ENCODE data around the gene AP3M1. TPM values are rescaled to one million over a fixed set of nuclear protein-coding genes. Genes with fewer than 3 reads are reported as not detected.

Gene AP3M1
- total RNA-seq, 1 experiment from 2014 or later, result 52.6 TPM

GRCh38 chr10:74111799-74112198, 38.8 kb downstream of the AP3M1 start:
- Mint-ChIP-seq H3K9me3 (ENCODE audit: low read depth, unreplicated experiment) (no peaks in the 10 kb centered on the region), H3K36me3 (ENCODE audit: insufficient read depth, unreplicated experiment) (peaks cover 93% of the 10 kb centered on the region), H3K4me3 (ENCODE audit: low read depth, unreplicated experiment) (no peak overlapping the region), H3K27me3 (ENCODE audit: unreplicated experiment) (no peaks in the 10 kb centered on the region), H3K27ac (ENCODE audit: unreplicated experiment) (no peak overlapping the region), H3K4me1 (ENCODE audit: low read depth, unreplicated experiment) (no peaks in the 10 kb centered on the region)
- no peak for DNase-seq
- CTCF ChIA-PET, result interaction anchor here (1.0 kb wide), 1 partner anchor 102 kb away, joined by 3 read pairs; no protein-coding TSS in a partner anchor
- BruUV-seq (replicated peaks), result no TSS peak
- intact Hi-C loops (cut with micrococcal nuclease; ENCODE audit: unreplicated experiment), result no loop called here
- TF ChIP-seq, protein P1, sequence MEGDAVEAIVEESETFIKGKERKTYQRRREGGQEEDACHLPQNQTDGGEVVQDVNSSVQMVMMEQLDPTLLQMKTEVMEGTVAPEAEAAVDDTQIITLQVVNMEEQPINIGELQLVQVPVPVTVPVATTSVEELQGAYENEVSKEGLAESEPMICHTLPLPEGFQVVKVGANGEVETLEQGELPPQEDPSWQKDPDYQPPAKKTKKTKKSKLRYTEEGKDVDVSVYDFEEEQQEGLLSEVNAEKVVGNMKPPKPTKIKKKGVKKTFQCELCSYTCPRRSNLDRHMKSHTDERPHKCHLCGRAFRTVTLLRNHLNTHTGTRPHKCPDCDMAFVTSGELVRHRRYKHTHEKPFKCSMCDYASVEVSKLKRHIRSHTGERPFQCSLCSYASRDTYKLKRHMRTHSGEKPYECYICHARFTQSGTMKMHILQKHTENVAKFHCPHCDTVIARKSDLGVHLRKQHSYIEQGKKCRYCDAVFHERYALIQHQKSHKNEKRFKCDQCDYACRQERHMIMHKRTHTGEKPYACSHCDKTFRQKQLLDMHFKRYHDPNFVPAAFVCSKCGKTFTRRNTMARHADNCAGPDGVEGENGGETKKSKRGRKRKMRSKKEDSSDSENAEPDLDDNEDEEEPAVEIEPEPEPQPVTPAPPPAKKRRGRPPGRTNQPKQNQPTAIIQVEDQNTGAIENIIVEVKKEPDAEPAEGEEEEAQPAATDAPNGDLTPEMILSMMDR (IDR thresholded peaks at IDR 0.05; ENCODE audit: unreplicated experiment), result no peak

- intact Hi-C loops (cut with micrococcal nuclease; ENCODE audit: unreplicated experiment), result no loop called here
- no peaks in the 10 kb centered on the region for H3K9me3 Mint-ChIP-seq (ENCODE audit: low read depth, unreplicated experiment)
- BruUV-seq (replicated peaks), result no TSS peak
- H3K27ac Mint-ChIP-seq (ENCODE audit: unreplicated experiment), result no peak overlapping the region
- H3K27me3 Mint-ChIP-seq (ENCODE audit: unreplicated experiment), result no peaks in the 10 kb centered on the region
- H3K36me3 Mint-ChIP-seq (ENCODE audit: insufficient read depth, unreplicated experiment), result peaks cover 92% of the 10 kb centered on the region
- TF ChIP-seq, protein P1 (IDR thresholded peaks at IDR 0.05; ENCODE audit: unreplicated experiment), result no peak
- CTCF ChIA-PET, result no interaction called here
- H3K4me3 Mint-ChIP-seq (ENCODE audit: low read depth, unreplicated experiment), result no peak overlapping the region
- no peak for DNase-seq
- no peaks in the 10 kb centered on the region for H3K4me1 Mint-ChIP-seq (ENCODE audit: low read depth, unreplicated experiment)
These were observed 40.5 kb downstream of the AP3M1 start for GRCh38 chr10:74110120-74110519.

DNA sequence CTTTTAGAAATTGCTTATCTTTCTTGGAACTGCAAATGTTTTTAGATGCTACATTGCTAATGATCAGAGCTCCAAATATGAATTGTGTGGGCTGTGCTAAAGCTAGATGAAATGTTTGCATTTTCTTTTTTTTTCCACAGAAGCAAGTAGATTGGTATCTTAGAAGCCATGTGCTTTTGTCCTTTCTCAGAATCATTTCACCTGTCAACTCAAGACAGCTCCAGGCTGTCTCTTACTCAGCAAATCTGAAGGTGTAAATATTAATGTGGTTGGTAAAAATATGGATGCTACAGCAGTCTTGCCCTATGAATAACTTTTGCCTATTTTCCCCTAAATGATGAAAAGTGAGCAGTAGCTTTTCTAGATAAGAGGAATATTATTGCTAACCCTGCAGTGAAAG, 41.2 kb downstream of the AP3M1 start:
- Mint-ChIP-seq H3K27me3 (ENCODE audit: unreplicated experiment) (no peaks in the 10 kb centered on the region), H3K4me1 (ENCODE audit: low read depth, unreplicated experiment) (no peaks in the 10 kb centered on the region), H3K9me3 (ENCODE audit: low read depth, unreplicated experiment) (no peaks in the 10 kb centered on the region), H3K27ac (ENCODE audit: unreplicated experiment) (no peak overlapping the region), H3K36me3 (ENCODE audit: insufficient read depth, unreplicated experiment) (peaks cover 94% of the 10 kb centered on the region), H3K4me3 (ENCODE audit: low read depth, unreplicated experiment) (no peak overlapping the region)
- BruUV-seq (replicated peaks), result no TSS peak
- TF ChIP-seq, protein P1 (IDR thresholded peaks at IDR 0.05; ENCODE audit: unreplicated experiment), result no peak
- CTCF ChIA-PET, result interaction anchor here (0.5 kb wide), 1 partner anchor 57 kb away, joined by 4 read pairs; no protein-coding TSS in a partner anchor
- intact Hi-C loops (cut with micrococcal nuclease; ENCODE audit: unreplicated experiment), result no loop called here
- no peak for DNase-seq

- H3K4me3 Mint-ChIP-seq (ENCODE audit: low read depth, unreplicated experiment), result no peak overlapping the region
- no peaks in the 10 kb centered on the region for H3K9me3 Mint-ChIP-seq (ENCODE audit: low read depth, unreplicated experiment)
- peaks cover 97% of the 10 kb centered on the region for H3K36me3 Mint-ChIP-seq (ENCODE audit: insufficient read depth, unreplicated experiment)
- no TSS peak for BruUV-seq (replicated peaks)
- TF ChIP-seq, protein P1 (IDR thresholded peaks at IDR 0.05; ENCODE audit: unreplicated experiment), result no peak
- CTCF ChIA-PET, result no interaction called here
- intact Hi-C loops (cut with micrococcal nuclease; ENCODE audit: unreplicated experiment), result no loop called here
- peak overlapping the region; percentile 0 for H3K27ac Mint-ChIP-seq (ENCODE audit: unreplicated experiment)
- no peak for DNase-seq
- no peaks in the 10 kb centered on the region for H3K4me1 Mint-ChIP-seq (ENCODE audit: low read depth, unreplicated experiment)
- H3K27me3 Mint-ChIP-seq (ENCODE audit: unreplicated experiment), result no peaks in the 10 kb centered on the region
These were observed 43.2 kb downstream of the AP3M1 start for GRCh38 chr10:74107391-74107790.

All from Calu3 (cell line).